Upper lobe of left lung (tissue), 6 donors: ENCODE measurements around the gene VIT. TPM values are rescaled to one million over a fixed set of nuclear protein-coding genes. Genes with fewer than 3 reads are reported as not detected.

ENCODE experiments used
- ATAC-seq, 2 donors: fragments of 200-7000 bp; cut with Tn5 transposase; one replicate each; pipeline ENCODE4 v1.9.1; 2022; ENCODE audit warnings: mild to moderate bottlenecking in 2 of 2, moderate library complexity in 2 of 2; ENCODE audit not compliant: low FRiP score in 2 of 2
- DNase-seq, 2 donors: peaks; one replicate each; pipeline ENCODE4 v3.0.0-alpha.2; 2019 to 2020
- H3K27ac ChIP-seq, 4 donors: fragments of 200-600 bp; sonication (generic); one replicate each; pipeline ENCODE4 v1.5.1; 2016 to 2019
- H3K27me3 ChIP-seq, 4 donors: fragments of 200-600 bp; sonication (generic); one replicate each; pipeline ENCODE4 v1.5.1; 2017 to 2019
- H3K36me3 ChIP-seq, 4 donors: fragments of 200-600 bp; sonication (generic); one replicate each; pipeline ENCODE4 v1.5.1; 2016 to 2019
- H3K4me1 ChIP-seq, 4 donors: fragments of 200-600 bp; sonication (generic); one replicate each; pipeline ENCODE4 v1.5.1; 2018 to 2019
- H3K4me3 ChIP-seq, 4 donors: fragments of 200-600 bp; sonication (generic); one replicate each; pipeline ENCODE4 v1.5.1; 2017 to 2019; ENCODE audit warnings: mild to moderate bottlenecking in 2 of 4, moderate library complexity in 1 of 4
- H3K9me3 ChIP-seq, 4 donors: fragments of 200-600 bp; sonication (generic); one replicate each; pipeline ENCODE4 v1.5.1; 2018 to 2019
- EP300 ChIP-seq, 4 donors: sonication (generic); formaldehyde crosslinking; IDR thresholded peaks; one replicate each; pipeline ENCODE4 v1.5.1; 2017; ENCODE audit warnings: antibody characterized with exemption in 4 of 4, control low read depth in 2 of 4
- POLR2A ChIP-seq, 4 donors: fragments of 450-650 bp; IDR thresholded peaks; one replicate each; pipeline ENCODE4 v1.5.1; 2016 to 2017; ENCODE audit warnings: antibody characterized with exemption in 4 of 4, mild to moderate bottlenecking in 2 of 4
- POLR2AphosphoS5 ChIP-seq, 2 donors: sonication (generic); formaldehyde crosslinking; IDR thresholded peaks; one replicate each; pipeline ENCODE4 v1.5.1; 2017; ENCODE audit warnings: antibody characterized with exemption in 2 of 2
- WGBS, 2 donors: methylation state at CpG; one replicate each; pipeline ENCODE4 v1.1.5; 2017 to 2018; 5-methylcytosine and 5-hydroxymethylcytosine counted together
- total RNA-seq, 6 donors: library from RNA; depleted of rRNA in 4 of 6; stranded (reverse); fragments of >200 nt in 4 of 6; gene quantifications; one replicate each; pipeline versions ENCODE4 v1.1.0 to v1.2.1, GENCODE V29; 2016 to 2021
- TF ChIP-seq, protein P1 (sequence below), 6 experiments: fragments of 450-650 bp in 4 of 6; fragments of 200-600 bp in 2 of 6; sonication (generic) in 2 of 6; IDR thresholded peaks; one replicate each; pipeline ENCODE4 v1.5.1; 2016 to 2019; ENCODE audit warnings: antibody characterized with exemption in 6 of 6
- donor health status: DM: no; HTN: no; CAD: no; lungs with moderate emphysema.
- donor health status: DM: no; HTN: yes; CAD: no; lungs with severe emphysema.

The VIT gene, protein sequence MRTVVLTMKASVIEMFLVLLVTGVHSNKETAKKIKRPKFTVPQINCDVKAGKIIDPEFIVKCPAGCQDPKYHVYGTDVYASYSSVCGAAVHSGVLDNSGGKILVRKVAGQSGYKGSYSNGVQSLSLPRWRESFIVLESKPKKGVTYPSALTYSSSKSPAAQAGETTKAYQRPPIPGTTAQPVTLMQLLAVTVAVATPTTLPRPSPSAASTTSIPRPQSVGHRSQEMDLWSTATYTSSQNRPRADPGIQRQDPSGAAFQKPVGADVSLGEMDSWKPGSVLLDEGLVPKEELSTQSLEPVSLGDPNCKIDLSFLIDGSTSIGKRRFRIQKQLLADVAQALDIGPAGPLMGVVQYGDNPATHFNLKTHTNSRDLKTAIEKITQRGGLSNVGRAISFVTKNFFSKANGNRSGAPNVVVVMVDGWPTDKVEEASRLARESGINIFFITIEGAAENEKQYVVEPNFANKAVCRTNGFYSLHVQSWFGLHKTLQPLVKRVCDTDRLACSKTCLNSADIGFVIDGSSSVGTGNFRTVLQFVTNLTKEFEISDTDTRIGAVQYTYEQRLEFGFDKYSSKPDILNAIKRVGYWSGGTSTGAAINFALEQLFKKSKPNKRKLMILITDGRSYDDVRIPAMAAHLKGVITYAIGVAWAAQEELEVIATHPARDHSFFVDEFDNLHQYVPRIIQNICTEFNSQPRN
- 1 to 10 TPM in 1 of 6 donors, under 1 TPM in 4, not detected in 1; 0.22 to 1.4 (median 0.54) TPM for total RNA-seq

DNA sequence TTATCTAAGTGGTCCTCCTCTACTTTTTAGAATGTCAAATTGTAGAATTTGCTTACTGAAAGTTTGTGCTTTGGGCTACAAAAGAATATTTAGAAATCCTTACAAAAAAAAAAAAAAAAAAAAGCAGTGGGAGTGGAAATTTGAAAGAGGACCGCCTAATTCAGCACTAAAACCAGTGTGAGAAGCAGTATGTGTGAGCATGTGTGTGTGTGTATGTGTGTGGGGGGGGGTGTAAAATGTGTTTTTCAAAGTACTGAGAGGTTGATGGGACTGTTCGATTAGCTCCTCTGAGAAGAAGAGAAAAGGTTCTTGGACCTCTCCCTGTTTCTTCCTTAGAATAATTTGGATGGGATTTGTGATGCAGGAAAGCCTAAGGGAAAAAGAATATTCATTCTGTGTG lies at the start of gene VIT:
TSS of gene VIT (plus strand) at position 175 of the 400 bp plus-strand sequence. CDS start 19,664 bp downstream, outside the sequence.
- Histone ChIP-seq H3K4me3 (no peak within 1 kb of the TSS), H3K36me3 (no peaks in the 10 kb centered on the region), H3K27ac (no peak within 1 kb of the TSS), H3K9me3 (no peaks in the 10 kb centered on the region), H3K27me3 (no peaks in the 10 kb centered on the region), H3K4me1 (no peaks in the 10 kb centered on the region)
- TF ChIP-seq, protein P1, sequence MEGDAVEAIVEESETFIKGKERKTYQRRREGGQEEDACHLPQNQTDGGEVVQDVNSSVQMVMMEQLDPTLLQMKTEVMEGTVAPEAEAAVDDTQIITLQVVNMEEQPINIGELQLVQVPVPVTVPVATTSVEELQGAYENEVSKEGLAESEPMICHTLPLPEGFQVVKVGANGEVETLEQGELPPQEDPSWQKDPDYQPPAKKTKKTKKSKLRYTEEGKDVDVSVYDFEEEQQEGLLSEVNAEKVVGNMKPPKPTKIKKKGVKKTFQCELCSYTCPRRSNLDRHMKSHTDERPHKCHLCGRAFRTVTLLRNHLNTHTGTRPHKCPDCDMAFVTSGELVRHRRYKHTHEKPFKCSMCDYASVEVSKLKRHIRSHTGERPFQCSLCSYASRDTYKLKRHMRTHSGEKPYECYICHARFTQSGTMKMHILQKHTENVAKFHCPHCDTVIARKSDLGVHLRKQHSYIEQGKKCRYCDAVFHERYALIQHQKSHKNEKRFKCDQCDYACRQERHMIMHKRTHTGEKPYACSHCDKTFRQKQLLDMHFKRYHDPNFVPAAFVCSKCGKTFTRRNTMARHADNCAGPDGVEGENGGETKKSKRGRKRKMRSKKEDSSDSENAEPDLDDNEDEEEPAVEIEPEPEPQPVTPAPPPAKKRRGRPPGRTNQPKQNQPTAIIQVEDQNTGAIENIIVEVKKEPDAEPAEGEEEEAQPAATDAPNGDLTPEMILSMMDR (IDR thresholded peaks at IDR 0.05): no peak
- TF ChIP-seq POLR2A (IDR thresholded peaks at IDR 0.05) (no peak), EP300 (IDR thresholded peaks at IDR 0.05) (no peak), POLR2AphosphoS5 (IDR thresholded peaks at IDR 0.05) (no peak)
- WGBS, 2 donors: 61 to 65% methylated on average over 2 of the region's 2 CpGs
- DNase-seq: no peak
- peak in 1 of 2 donors; percentile 56 for ATAC-seq

- no peak overlapping the region for H3K27ac ChIP-seq
- no peaks in the 10 kb centered on the region for H3K27me3 ChIP-seq
- no peaks in the 10 kb centered on the region for H3K9me3 ChIP-seq
- no peak for TF ChIP-seq EP300 (IDR thresholded peaks at IDR 0.05)
- TF ChIP-seq, protein P1 (IDR thresholded peaks at IDR 0.05): no peak
- TF ChIP-seq POLR2A (IDR thresholded peaks at IDR 0.05): no peak
- TF ChIP-seq POLR2AphosphoS5 (IDR thresholded peaks at IDR 0.05): no peak
- 70 to 79% methylated on average over 4 of the region's 4 CpGs for WGBS, 2 donors
- no peaks in the 10 kb centered on the region for H3K4me1 ChIP-seq
- no peaks in the 10 kb centered on the region for H3K36me3 ChIP-seq
- DNase-seq (peak in 1 of 2 donors; percentile 50), ATAC-seq (peak in 1 of 2 donors; percentile 68)
- no peak overlapping the region for H3K4me3 ChIP-seq
These were observed 46.3 kb upstream of the VIT start for GRCh38 chr2:36650031-36650829.

DNA sequence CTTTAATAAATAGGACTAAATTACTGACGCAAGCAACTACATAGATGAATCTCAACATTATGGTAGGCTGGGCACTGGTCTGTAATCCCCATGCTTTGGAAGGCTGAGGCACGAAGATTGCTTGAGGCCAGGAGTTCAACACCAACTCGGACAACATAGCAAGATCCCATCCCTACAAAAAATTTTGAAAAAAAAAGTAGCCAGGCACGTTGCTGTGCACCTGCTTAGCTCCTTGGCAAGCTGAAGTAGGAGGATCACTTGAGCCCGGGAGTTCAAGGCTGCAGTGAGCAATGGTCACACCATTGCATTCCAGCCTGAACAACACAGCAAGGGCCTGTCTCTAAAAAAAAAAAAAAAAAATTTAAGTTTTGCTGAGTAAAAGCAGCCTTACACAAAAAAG lies 43.4 kb upstream of the VIT start:
- TF ChIP-seq, protein P1 (IDR thresholded peaks at IDR 0.05): no peak
- TF ChIP-seq EP300 (IDR thresholded peaks at IDR 0.05) (no peak), POLR2AphosphoS5 (IDR thresholded peaks at IDR 0.05) (no peak), POLR2A (IDR thresholded peaks at IDR 0.05) (no peak)
- H3K36me3 ChIP-seq: no peaks in the 10 kb centered on the region
- ATAC-seq (no peak), DNase-seq (no peak)
- no peaks in the 10 kb centered on the region for H3K4me1 ChIP-seq
- H3K27me3 ChIP-seq: no peaks in the 10 kb centered on the region
- H3K27ac ChIP-seq: no peak overlapping the region
- WGBS, 2 donors: 87 to 88% methylated on average over 5 of the region's 5 CpGs
- no peak overlapping the region for H3K4me3 ChIP-seq
- no peaks in the 10 kb centered on the region for H3K9me3 ChIP-seq

- H3K4me1 ChIP-seq: no peaks in the 10 kb centered on the region
- WGBS, 2 donors: 72 to 83% methylated on average over 2 of the region's 2 CpGs
- no peaks in the 10 kb centered on the region for H3K27me3 ChIP-seq
- no peak overlapping the region for H3K27ac ChIP-seq
- TF ChIP-seq, protein P1 (IDR thresholded peaks at IDR 0.05): no peak
- TF ChIP-seq POLR2AphosphoS5 (IDR thresholded peaks at IDR 0.05) (no peak), POLR2A (IDR thresholded peaks at IDR 0.05) (no peak), EP300 (IDR thresholded peaks at IDR 0.05) (no peak)
- no peaks in the 10 kb centered on the region for H3K36me3 ChIP-seq
- no peaks in the 10 kb centered on the region for H3K9me3 ChIP-seq
- H3K4me3 ChIP-seq: no peak overlapping the region
- ATAC-seq (no peak), DNase-seq (no peak)
These were observed 42.4 kb upstream of the VIT start for GRCh38 chr2:36653967-36654694.
